Nasal cavity respiratory epithelium epithelial cell of viscerocranial mucosa (primary cell): ENCODE results near the gene DPY19L2. TPM values are rescaled to one million over a fixed set of nuclear protein-coding genes. Genes with fewer than 3 reads are reported as not detected.

ENCODE experiments used
- total RNA-seq: library from RNA; depleted of rRNA; stranded (reverse); fragments of >200 nt; gene quantifications from 2 replicates; pipeline ENCODE4 v1.2.3, GENCODE V29; 2014

DPY19L2 gene
- 0.68 and 1.6 TPM in 2 replicates for total RNA-seq

GRCh38 chr12:63668028-63668799 lies at the start of gene DPY19L2:
DPY19L2 (minus strand) TSS chr12:63668493; CDS start chr12:63668393, 100 bp downstream.

Other genes starting within 250 kb of the DPY19L2 start
- 20.8 and 23.8 TPM in 2 replicates for gene RXYLT1, start 111.4 kb upstream of the DPY19L2 start, total RNA-seq
- gene SRGAP1, start 176.2 kb upstream of the DPY19L2 start, total RNA-seq: 9.6 and 17.7 TPM in 2 replicates